MM.1S (cell line): ENCODE results near the gene SCGB1A1.

Experiments used
- DNase-seq: peaks from one replicate; pipeline ENCODE4 v3.0.0-alpha.2; 2015
- H2AFZ ChIP-seq: fragments of 300-600 bp; sonication (generic); 2 replicates; pipeline ENCODE4 v1.6.0; 2016; ENCODE audit warnings: antibody characterized with exemption, low read length
- H3F3A ChIP-seq: fragments of 300-600 bp; sonication (generic); 2 replicates; pipeline ENCODE4 v1.6.1; 2016; ENCODE audit warnings: mild to moderate bottlenecking, antibody characterized with exemption, low read length, moderate library complexity, mixed read lengths; ENCODE audit not compliant: insufficient read depth
- H3K27ac ChIP-seq: fragments of 300-600 bp; sonication (generic); 2 replicates; pipeline ENCODE4 v1.5.1; 2016; ENCODE audit warnings: mild to moderate bottlenecking, low read length
- H3K27me3 ChIP-seq: fragments of 300-600 bp; sonication (generic); replicated peaks from 2 replicates; pipeline ENCODE4 v1.6.0; 2016; ENCODE audit warnings: low read length; ENCODE audit not compliant: insufficient read depth
- H3K36me3 ChIP-seq: fragments of 300-600 bp; sonication (generic); replicated peaks from 2 replicates; pipeline ENCODE4 v1.6.1; 2016; ENCODE audit warnings: mild to moderate bottlenecking, low read length, mixed read lengths; ENCODE audit not compliant: insufficient read depth
- H3K4me1 ChIP-seq: fragments of 300-600 bp; sonication (generic); 2 replicates; pipeline ENCODE4 v1.6.1; 2016; ENCODE audit warnings: low read length, mixed read lengths
- H3K4me2 ChIP-seq: fragments of 300-600 bp; sonication (generic); 2 replicates; pipeline ENCODE4 v1.6.0; 2016; ENCODE audit warnings: low read depth, low read length
- H3K4me3 ChIP-seq: fragments of 300-600 bp; sonication (generic); 2 replicates; pipeline ENCODE4 v1.5.1; 2016; ENCODE audit warnings: low read length, mixed read lengths
- H3K79me2 ChIP-seq: fragments of 300-600 bp; sonication (generic); 2 replicates; pipeline ENCODE4 v1.6.1; 2016; ENCODE audit warnings: mixed run types, low read length, mixed read lengths
- H3K9ac ChIP-seq: fragments of 300-600 bp; sonication (generic); 2 replicates; pipeline ENCODE4 v1.6.1; 2016; ENCODE audit warnings: low read length, mixed read lengths
- H3K9me2 ChIP-seq: fragments of 300-600 bp; sonication (generic); replicated peaks from 2 replicates; pipeline ENCODE4 v1.6.1; 2016; ENCODE audit warnings: mild to moderate bottlenecking, low read length, mixed read lengths; ENCODE audit not compliant: insufficient read depth
- H3K9me3 ChIP-seq: fragments of 300-600 bp; sonication (generic); replicated peaks from 2 replicates; pipeline ENCODE4 v1.6.1; 2016; ENCODE audit warnings: mild to moderate bottlenecking, low read length, mixed read lengths; ENCODE audit not compliant: insufficient read depth
- H4K20me1 ChIP-seq: fragments of 300-600 bp; sonication (generic); 2 replicates; pipeline ENCODE4 v1.6.1; 2016; ENCODE audit warnings: mild to moderate bottlenecking, low read length, moderate library complexity, mixed read lengths; ENCODE audit not compliant: insufficient read depth
- EZH2 ChIP-seq: fragments of 300-600 bp; sonication (generic); optimal IDR thresholded peaks from 2 replicates; pipeline ENCODE3; 2017; ENCODE audit warnings: low read depth, mild to moderate bottlenecking, antibody characterized with exemption, low read length, mixed read lengths
- EZH2phosphoT487 ChIP-seq: fragments of 300-600 bp; sonication (generic); IDR thresholded peaks from 2 replicates; pipeline ENCODE4 v1.6.1; 2018; ENCODE audit warnings: antibody characterized with exemption, low read length
- TF ChIP-seq, protein P1 (sequence below): fragments of 300-600 bp; sonication (generic); IDR thresholded peaks from 2 replicates; pipeline ENCODE4 v1.5.1; 2016; ENCODE audit warnings: antibody characterized with exemption, low read length, mixed read lengths

The SCGB1A1 gene

DNA sequence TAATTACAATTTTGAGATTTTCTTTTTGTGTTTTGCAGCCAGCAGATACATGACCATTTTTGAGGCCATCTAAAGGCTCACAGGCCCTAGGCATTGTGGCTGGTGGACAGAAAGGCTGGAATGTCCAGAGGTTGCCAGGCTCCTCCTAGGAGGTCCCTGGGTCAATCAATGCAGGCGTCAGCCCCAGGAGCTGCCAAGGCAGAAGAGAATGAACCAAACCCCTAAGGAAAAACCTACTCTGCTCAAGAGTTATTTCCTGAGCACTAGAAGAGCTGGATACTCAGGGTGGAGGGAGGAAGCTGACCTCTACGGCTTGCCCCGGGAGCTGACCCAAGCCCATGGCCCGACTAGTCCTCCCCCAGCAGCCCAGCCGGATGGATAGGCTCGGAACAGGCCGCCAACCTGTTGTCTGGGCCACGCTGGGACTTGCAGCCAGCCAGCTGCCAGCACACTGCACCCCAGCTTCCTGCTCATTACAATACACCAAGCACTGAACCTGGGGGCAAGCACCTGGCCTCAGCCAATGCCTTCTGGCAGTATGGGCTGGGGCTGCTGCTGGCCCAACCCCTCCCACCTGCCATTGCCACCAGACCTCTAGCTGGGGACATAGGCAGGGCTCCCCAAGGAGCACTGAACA lies 5.7 kb upstream of the SCGB1A1 start:
- Histone ChIP-seq H3K4me2 (no peak overlapping the region), H4K20me1 (no peaks in the 10 kb centered on the region), H3F3A (no peaks in the 10 kb centered on the region), H3K9me2 (no peaks in the 10 kb centered on the region), H3K27me3 (no peaks in the 10 kb centered on the region), H2AFZ (no peak overlapping the region), H3K4me3 (no peak overlapping the region), H3K9me3 (no peaks in the 10 kb centered on the region), H3K9ac (no peak overlapping the region), H3K4me1 (no peaks in the 10 kb centered on the region), H3K79me2 (no peaks in the 10 kb centered on the region), H3K36me3 (no peaks in the 10 kb centered on the region), H3K27ac (no peak overlapping the region)
- no peak for DNase-seq
- TF ChIP-seq, protein P1, sequence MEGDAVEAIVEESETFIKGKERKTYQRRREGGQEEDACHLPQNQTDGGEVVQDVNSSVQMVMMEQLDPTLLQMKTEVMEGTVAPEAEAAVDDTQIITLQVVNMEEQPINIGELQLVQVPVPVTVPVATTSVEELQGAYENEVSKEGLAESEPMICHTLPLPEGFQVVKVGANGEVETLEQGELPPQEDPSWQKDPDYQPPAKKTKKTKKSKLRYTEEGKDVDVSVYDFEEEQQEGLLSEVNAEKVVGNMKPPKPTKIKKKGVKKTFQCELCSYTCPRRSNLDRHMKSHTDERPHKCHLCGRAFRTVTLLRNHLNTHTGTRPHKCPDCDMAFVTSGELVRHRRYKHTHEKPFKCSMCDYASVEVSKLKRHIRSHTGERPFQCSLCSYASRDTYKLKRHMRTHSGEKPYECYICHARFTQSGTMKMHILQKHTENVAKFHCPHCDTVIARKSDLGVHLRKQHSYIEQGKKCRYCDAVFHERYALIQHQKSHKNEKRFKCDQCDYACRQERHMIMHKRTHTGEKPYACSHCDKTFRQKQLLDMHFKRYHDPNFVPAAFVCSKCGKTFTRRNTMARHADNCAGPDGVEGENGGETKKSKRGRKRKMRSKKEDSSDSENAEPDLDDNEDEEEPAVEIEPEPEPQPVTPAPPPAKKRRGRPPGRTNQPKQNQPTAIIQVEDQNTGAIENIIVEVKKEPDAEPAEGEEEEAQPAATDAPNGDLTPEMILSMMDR: no peak
- TF ChIP-seq EZH2phosphoT487: no peak
- TF ChIP-seq EZH2: no peak

DNA sequence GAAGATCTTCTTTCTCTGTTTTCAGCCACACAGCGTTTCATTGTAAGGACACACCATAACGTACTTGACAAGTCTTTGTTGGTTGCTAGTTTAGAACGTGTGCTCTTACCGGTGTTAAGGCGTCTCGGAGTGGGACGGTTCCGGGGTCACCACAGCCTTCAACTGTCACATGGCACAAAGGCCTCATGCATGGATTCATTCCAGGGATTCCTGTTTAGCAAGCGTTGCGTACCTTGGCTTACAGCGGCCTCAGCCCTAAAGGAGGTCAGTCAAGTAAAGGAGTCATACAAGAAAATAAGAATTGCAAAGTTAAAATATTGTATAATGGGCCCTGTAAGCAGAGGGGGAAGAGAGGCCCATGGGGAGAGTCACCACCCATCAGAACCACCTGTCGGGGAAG lies 2.2 kb upstream of the SCGB1A1 start:
- no peak for DNase-seq
- Histone ChIP-seq H3K9me3 (no peaks in the 10 kb centered on the region), H3K36me3 (no peaks in the 10 kb centered on the region), H3K27me3 (no peaks in the 10 kb centered on the region; the same call in none of the 2 replicates), H3K4me2 (no peak overlapping the region), H3K9me2 (no peaks in the 10 kb centered on the region), H3K4me1 (no peaks in the 10 kb centered on the region), H3K27ac (no peak overlapping the region), H4K20me1 (no peaks in the 10 kb centered on the region), H3K79me2 (no peaks in the 10 kb centered on the region), H2AFZ (no peak overlapping the region), H3K4me3 (no peak overlapping the region), H3K9ac (no peak overlapping the region), H3F3A (no peaks in the 10 kb centered on the region)
- TF ChIP-seq EZH2phosphoT487 (no peak), EZH2 (no peak)
- TF ChIP-seq, protein P1: no peak

DNA sequence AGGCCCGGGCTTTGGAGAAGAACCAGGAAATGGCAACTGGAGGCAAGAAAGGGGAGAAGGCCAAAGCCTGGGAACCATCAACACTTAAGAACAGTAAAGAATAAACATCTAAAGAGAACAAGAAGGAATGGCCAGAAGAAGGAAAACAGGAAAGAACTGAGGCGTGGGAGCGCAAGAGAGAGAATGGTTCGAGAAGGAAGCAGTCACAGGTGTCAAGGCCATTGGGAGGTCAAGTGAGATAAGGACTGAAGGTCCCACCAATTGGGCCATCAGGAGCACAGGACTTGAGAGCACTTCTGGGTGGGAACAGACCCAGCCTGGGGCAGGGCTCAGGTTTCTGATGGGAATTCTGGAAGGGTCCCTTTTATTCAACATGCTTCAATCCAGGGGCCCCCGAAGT lies 697 bp upstream of the SCGB1A1 start:
- Histone ChIP-seq H3K27me3 (peaks cover 5% of the 10 kb centered on the region), H3K79me2 (no peaks in the 10 kb centered on the region), H3K4me1 (no peaks in the 10 kb centered on the region), H2AFZ (no peak overlapping the region), H3F3A (no peaks in the 10 kb centered on the region), H3K4me2 (no peak overlapping the region), H3K4me3 (no peak overlapping the region), H3K9me3 (no peaks in the 10 kb centered on the region), H4K20me1 (no peaks in the 10 kb centered on the region), H3K9ac (no peak overlapping the region), H3K27ac (no peak overlapping the region), H3K9me2 (no peaks in the 10 kb centered on the region), H3K36me3 (no peaks in the 10 kb centered on the region)
- no peak for DNase-seq
- TF ChIP-seq, protein P1: no peak
- TF ChIP-seq EZH2 (no peak), EZH2phosphoT487 (no peak)
